Measurements from ENCODE around the gene TEKT3. TPM values are rescaled to one million over a fixed set of nuclear protein-coding genes. Genes with fewer than 3 reads are reported as not detected.

Gene TEKT3
- polyA plus RNA-seq, 1 experiment: 0.21 TPM

DNA sequence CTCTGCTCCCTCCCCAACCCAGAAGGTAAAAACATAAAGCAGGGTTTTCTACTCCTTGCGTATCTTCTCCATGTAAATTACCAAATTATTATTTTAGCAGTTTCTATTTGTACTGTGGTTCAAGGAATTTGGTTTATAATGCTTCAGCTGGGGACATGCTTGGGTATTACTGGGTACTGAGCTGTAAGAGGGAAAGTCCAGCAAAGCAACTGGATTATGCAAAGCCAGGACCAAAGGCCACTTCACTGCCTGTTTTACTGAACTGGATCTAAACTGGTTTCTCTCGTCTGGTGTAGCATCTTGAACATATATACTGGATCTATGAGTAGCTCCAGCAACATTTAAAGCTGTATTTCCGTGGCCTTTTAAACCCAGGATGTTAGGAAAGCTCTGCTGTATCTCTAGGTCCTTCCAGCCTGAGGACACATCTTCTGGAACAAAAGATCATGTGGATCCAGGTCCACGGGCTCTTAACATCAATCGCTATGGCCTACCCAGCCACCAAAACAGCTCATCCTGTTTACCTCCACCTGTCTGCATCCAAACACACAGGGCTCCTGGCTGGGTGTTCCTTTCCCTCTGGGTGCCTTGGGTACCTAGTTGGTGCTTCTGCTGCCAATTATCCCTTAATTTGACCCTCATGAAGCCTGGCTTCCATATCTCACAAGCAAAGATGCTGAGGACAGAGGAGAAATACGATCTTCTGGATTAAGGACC lies 83.4 kb downstream of the TEKT3 start:
- CTCF ChIA-PET: interaction anchor here (0.6 to 3.0 kb wide), 23 partner anchors 8 to 678 kb away, joined by 3 to 39 read pairs (median 4); no protein-coding TSS in a partner anchor
- TF ChIP-seq, protein P1, sequence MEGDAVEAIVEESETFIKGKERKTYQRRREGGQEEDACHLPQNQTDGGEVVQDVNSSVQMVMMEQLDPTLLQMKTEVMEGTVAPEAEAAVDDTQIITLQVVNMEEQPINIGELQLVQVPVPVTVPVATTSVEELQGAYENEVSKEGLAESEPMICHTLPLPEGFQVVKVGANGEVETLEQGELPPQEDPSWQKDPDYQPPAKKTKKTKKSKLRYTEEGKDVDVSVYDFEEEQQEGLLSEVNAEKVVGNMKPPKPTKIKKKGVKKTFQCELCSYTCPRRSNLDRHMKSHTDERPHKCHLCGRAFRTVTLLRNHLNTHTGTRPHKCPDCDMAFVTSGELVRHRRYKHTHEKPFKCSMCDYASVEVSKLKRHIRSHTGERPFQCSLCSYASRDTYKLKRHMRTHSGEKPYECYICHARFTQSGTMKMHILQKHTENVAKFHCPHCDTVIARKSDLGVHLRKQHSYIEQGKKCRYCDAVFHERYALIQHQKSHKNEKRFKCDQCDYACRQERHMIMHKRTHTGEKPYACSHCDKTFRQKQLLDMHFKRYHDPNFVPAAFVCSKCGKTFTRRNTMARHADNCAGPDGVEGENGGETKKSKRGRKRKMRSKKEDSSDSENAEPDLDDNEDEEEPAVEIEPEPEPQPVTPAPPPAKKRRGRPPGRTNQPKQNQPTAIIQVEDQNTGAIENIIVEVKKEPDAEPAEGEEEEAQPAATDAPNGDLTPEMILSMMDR (IDR thresholded peaks at IDR 0.05; ENCODE audit: insufficient read depth, low read depth, low read length): no peak
- H3K4me3 ChIP-seq (ENCODE audit: low read depth, low read length): no peak overlapping the region
- no peaks in the 10 kb centered on the region for H3K27me3 ChIP-seq (ENCODE audit: control insufficient read depth, insufficient read depth, low read length)
- DNase-seq (ENCODE audit: low read depth): no peak
- POLR2A ChIA-PET: no interaction called here
- H3K36me3 ChIP-seq (ENCODE audit: control insufficient read depth, insufficient read depth, low read length): peaks cover 24% of the 10 kb centered on the region

DNA sequence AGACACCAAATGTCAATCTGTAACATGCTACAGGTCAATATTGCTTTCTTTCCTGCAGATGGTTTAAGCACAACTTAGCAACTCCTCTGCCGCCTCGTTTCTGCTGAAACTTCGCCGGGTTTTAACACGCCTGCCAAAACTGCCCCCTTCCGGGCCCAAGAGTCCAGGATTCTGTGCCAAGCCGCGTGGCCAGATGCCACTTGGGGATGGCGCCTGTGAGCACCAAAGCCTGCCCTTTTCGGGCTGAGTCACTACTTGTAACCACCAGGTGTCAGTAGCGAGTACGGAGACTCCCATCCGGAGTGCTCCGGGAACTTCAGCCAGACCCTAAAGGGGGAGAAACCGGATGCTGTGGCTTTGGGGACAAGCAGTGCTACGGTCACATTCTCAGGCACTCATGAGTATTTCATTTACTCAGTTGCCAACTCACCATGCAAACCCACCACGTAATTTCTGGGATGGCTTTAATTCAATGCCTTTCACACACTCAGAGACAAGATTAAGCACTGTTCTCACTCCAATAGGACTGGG lies 84.1 kb downstream of the TEKT3 start:
- H3K4me3 ChIP-seq (ENCODE audit: low read depth, low read length): no peak overlapping the region
- ChIA-PET POLR2A (no interaction called here), CTCF (interaction anchor here (0.5 to 3.0 kb wide), 27 partner anchors 9 to 290 kb away, joined by 3 to 39 read pairs (median 5); partner anchors contain the start of gene CDRT4)
- peaks cover 26% of the 10 kb centered on the region for H3K36me3 ChIP-seq (ENCODE audit: control insufficient read depth, insufficient read depth, low read length)
- TF ChIP-seq, protein P1 (IDR thresholded peaks at IDR 0.05; ENCODE audit: insufficient read depth, low read depth, low read length): peak; percentile 91
- H3K27me3 ChIP-seq (ENCODE audit: control insufficient read depth, insufficient read depth, low read length): no peaks in the 10 kb centered on the region
- peak; percentile 44 for DNase-seq (ENCODE audit: low read depth)

DNA sequence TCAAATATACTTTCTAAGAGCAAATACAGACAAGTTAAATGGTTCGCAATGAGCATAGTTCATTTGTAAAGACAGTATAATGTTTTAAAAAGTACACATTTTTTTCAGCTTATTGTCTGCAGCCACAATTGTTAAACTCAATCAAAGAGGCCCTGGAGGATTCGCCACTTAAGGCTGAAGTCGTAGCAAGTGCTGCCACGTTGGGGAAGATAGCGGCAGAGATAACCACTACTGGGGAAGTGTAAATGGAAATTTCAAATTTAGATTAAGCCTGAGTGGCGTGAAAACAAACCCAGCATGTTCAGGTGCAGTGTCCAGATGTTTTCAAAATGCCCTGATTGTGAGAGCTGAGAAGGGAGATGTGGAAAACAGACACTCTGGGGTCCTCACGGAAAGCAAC lies 84.7 kb downstream of the TEKT3 start:
- Histone ChIP-seq H3K4me3 (ENCODE audit: low read depth, low read length) (no peak overlapping the region), H3K36me3 (ENCODE audit: control insufficient read depth, insufficient read depth, low read length) (peaks cover 26% of the 10 kb centered on the region), H3K27me3 (ENCODE audit: control insufficient read depth, insufficient read depth, low read length) (no peaks in the 10 kb centered on the region)
- CTCF ChIA-PET: interaction anchor here (0.5 to 3.0 kb wide), 16 partner anchors 9 to 289 kb away, joined by 3 to 29 read pairs (median 4); partner anchors contain the start of gene CDRT4
- DNase-seq (ENCODE audit: low read depth): no peak
- POLR2A ChIA-PET: no interaction called here
- TF ChIP-seq, protein P1 (IDR thresholded peaks at IDR 0.05; ENCODE audit: insufficient read depth, low read depth, low read length): no peak

DNA sequence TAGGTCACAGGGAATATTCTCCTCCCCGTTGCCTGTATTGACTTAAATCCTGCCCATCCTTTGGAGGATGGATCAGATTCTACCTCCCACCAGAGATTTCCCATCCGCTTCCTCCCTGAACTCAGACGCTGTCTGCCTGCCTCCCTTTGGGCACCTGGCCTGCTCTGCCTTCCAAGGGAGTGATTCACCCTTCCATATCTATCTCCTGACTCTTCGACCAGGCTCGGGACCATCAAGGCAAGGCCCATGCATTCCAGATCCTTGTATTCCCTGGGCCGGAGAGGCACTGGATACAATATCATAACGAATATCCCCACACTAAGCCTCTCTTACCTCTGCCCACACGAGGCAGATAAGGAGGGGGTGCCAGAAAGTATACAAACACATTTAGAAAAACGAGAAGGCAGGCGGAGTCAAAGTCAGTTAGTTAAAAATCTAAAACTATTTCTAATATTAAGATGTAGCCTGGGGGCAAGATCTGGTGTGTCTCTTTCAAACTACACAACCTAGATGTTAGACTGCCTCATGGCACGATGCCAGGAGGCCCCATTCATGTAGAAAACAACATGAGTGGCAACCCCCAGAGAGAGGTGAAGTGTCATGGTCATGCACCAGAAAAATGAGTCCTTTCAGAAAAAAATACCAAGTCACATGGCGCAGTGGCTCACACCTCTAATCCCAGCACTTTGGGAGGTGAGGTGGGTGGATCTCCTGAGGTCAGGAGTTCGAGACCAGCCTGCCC lies 85.5 kb downstream of the TEKT3 start:
- CTCF ChIA-PET: interaction anchor here (0.9 to 3.0 kb wide), 10 partner anchors 8 to 282 kb away, joined by 3 to 29 read pairs (median 3); partner anchors contain the start of gene CDRT4
- peaks cover 29% of the 10 kb centered on the region for H3K36me3 ChIP-seq (ENCODE audit: control insufficient read depth, insufficient read depth, low read length)

More for the DNA sequence above, 85.5 kb downstream of the TEKT3 start:
- POLR2A ChIA-PET: no interaction called here
- no peaks in the 10 kb centered on the region for H3K27me3 ChIP-seq (ENCODE audit: control insufficient read depth, insufficient read depth, low read length)
- no peak for DNase-seq (ENCODE audit: low read depth)
- no peak overlapping the region for H3K4me3 ChIP-seq (ENCODE audit: low read depth, low read length)
- TF ChIP-seq, protein P1 (IDR thresholded peaks at IDR 0.05; ENCODE audit: insufficient read depth, low read depth, low read length): no peak

Small RNAs within 50 kb of the gene (small RNA-seq; reads per million reads assigned to genes)
- gene RNU6-799P (ENCODE audit: insufficient read length, low read depth, low replicate concordance): not detected

Other genes starting within 250 kb of the TEKT3 start
- gene PMP22, start 76.3 kb downstream of the TEKT3 start, polyA plus RNA-seq (2011; rRNA removed): 122 and 208 TPM in 2 replicates
- gene CDRT4, start 126.0 kb upstream of the TEKT3 start, polyA plus RNA-seq (2011; rRNA removed): 1.6 and 5.9 TPM in 2 replicates
- gene TVP23C, start 221.9 kb upstream of the TEKT3 start, polyA plus RNA-seq (2011; rRNA removed): 5.8 and 10.0 TPM in 2 replicates

Measured in BJ (cell line).